Skin epidermis (tissue), 12 donors: ENCODE data around the gene TPBG.
"Not testable (repeated sequence)": the region's sequence is repeated elsewhere in the genome, so short reads cannot be mapped to it uniquely, and the experiment has no call there.

ENCODE experiments used
- H3K27ac ChIP-seq, 21 experiments: fragments of 200-600 bp; sonication (generic) in 11 of 21; one replicate each; pipeline ENCODE4 v1.5.0; 2020; ENCODE audit warnings: mild to moderate bottlenecking in 3 of 21, inconsistent platforms in 2 of 21, moderate library complexity in 2 of 21
- H3K4me3 ChIP-seq, 7 experiments: fragments of 200-600 bp; sonication (generic) in 2 of 7; one replicate each; pipeline ENCODE4 v1.5.0; 2020; ENCODE audit warnings: inconsistent platforms in 2 of 7, mild to moderate bottlenecking in 2 of 7, moderate library complexity in 1 of 7

The TPBG gene

GRCh38 chr6:82371799-82372546, 8.4 kb downstream of the TPBG start:
- H3K27ac ChIP-seq = no peak overlapping the region

GRCh38 chr6:82372656-82373055, 9.0 kb downstream of the TPBG start:
- Histone ChIP-seq H3K4me3 (no peak overlapping the region), H3K27ac (no peak overlapping the region)

More at GRCh38 chr6:82371799-82372546, 8.4 kb downstream of the TPBG start:
- H3K4me3 ChIP-seq = no peak overlapping the region

- no peak overlapping the region for H3K27ac ChIP-seq
- H3K4me3 ChIP-seq = no peak overlapping the region
Observed at GRCh38 chr6:82374516-82374915, 10.9 kb downstream of the TPBG start.

- Histone ChIP-seq H3K4me3 (no peak overlapping the region), H3K27ac (no peak overlapping the region)
Observed at GRCh38 chr6:82376636-82377035, 13.0 kb downstream of the TPBG start.

- Histone ChIP-seq H3K27ac (no peak overlapping the region), H3K4me3 (no peak overlapping the region)
Observed at GRCh38 chr6:82380566-82381185, 17.1 kb downstream of the TPBG start.

- H3K27ac ChIP-seq = no peak overlapping the region
Observed at GRCh38 chr6:82381278-82381677, 17.7 kb downstream of the TPBG start.

GRCh38 chr6:82385102-82385501, 21.5 kb downstream of the TPBG start:
- Histone ChIP-seq H3K4me3 (no peak overlapping the region), H3K27ac (peak overlapping the region in 1 of 21 experiments; percentile 49)

More at GRCh38 chr6:82381278-82381677, 17.7 kb downstream of the TPBG start:
- H3K4me3 ChIP-seq = no peak overlapping the region

GRCh38 chr6:82385546-82385945, 21.9 kb downstream of the TPBG start:
- H3K4me3 ChIP-seq = no peak overlapping the region
- no peak overlapping the region for H3K27ac ChIP-seq

- no peak overlapping the region for H3K4me3 ChIP-seq
- no peak overlapping the region for H3K27ac ChIP-seq
Observed at GRCh38 chr6:82385961-82386360, 22.3 kb downstream of the TPBG start.

- H3K27ac ChIP-seq, H3K4me3 ChIP-seq: not testable (repeated sequence)
Observed at GRCh38 chr6:82394770-82395169, 31.2 kb downstream of the TPBG start.

GRCh38 chr6:82396964-82397751, 33.5 kb downstream of the TPBG start:
- peak overlapping the region in 4 of 21 experiments; percentile 34 to 62 (median 58) for H3K27ac ChIP-seq
- H3K4me3 ChIP-seq = no peak overlapping the region

- Histone ChIP-seq H3K27ac (no peak overlapping the region), H3K4me3 (no peak overlapping the region)
Observed at GRCh38 chr6:82397962-82398692, 34.5 kb downstream of the TPBG start.

GRCh38 chr6:82408952-82409431, 45.4 kb downstream of the TPBG start:
- no peak overlapping the region for H3K4me3 ChIP-seq
- H3K27ac ChIP-seq = peak overlapping the region in 3 of 21 experiments; percentile 5 to 55 (median 46)

GRCh38 chr6:82410151-82410648, 46.6 kb downstream of the TPBG start:
- peak overlapping the region in 1 of 21 experiments; percentile 55 for H3K27ac ChIP-seq
- no peak overlapping the region for H3K4me3 ChIP-seq

- H3K27ac ChIP-seq = no peak overlapping the region
- H3K4me3 ChIP-seq = no peak overlapping the region
Observed at GRCh38 chr6:82413868-82414267, 50.3 kb downstream of the TPBG start.

- H3K4me3 ChIP-seq = no peak overlapping the region
- peak overlapping the region in 2 of 21 experiments; percentile 29 to 37 for H3K27ac ChIP-seq
Observed at GRCh38 chr6:82415820-82416219, 52.2 kb downstream of the TPBG start.

GRCh38 chr6:82416346-82416745, 52.7 kb downstream of the TPBG start:
- no peak overlapping the region for H3K27ac ChIP-seq
- H3K4me3 ChIP-seq = no peak overlapping the region
